ENCODE results near the gene GALNT9.

Gene GALNT9

GRCh38 chr12:132344181-132344580 lies 14.8 kb upstream of the GALNT9 start:
- DNase-seq, result no peak

GRCh38 chr12:132343294-132344004 lies 14.1 kb upstream of the GALNT9 start:
- DNase-seq, result no peak

GRCh38 chr12:132342251-132343227 lies 13.2 kb upstream of the GALNT9 start:
- DNase-seq, result no peak

GRCh38 chr12:132341318-132342050 lies 12.1 kb upstream of the GALNT9 start:
- no peak for DNase-seq

GRCh38 chr12:132340266-132341035 lies 11.1 kb upstream of the GALNT9 start:
- no peak for DNase-seq

- no peak for DNase-seq
Observed at GRCh38 chr12:132339856-132340255, 10.5 kb upstream of the GALNT9 start.

- no peak for DNase-seq
Observed at GRCh38 chr12:132338781-132339180, 9.4 kb upstream of the GALNT9 start.

- no peak for DNase-seq
Observed at GRCh38 chr12:132338311-132338710, 8.9 kb upstream of the GALNT9 start.

- no peak for DNase-seq
Observed at GRCh38 chr12:132337557-132337956, 8.2 kb upstream of the GALNT9 start.

GRCh38 chr12:132336451-132337413 lies 7.3 kb upstream of the GALNT9 start:
- DNase-seq, result no peak

- DNase-seq, result no peak
Observed at GRCh38 chr12:132335179-132335756, 5.9 kb upstream of the GALNT9 start.

- no peak for DNase-seq
Observed at GRCh38 chr12:132333766-132334165, 4.4 kb upstream of the GALNT9 start.

- DNase-seq, result no peak
Observed at GRCh38 chr12:132333273-132333672, 3.9 kb upstream of the GALNT9 start.

GRCh38 chr12:132330549-132330881 lies 1.1 kb upstream of the GALNT9 start:
- DNase-seq, result no peak

- DNase-seq, result no peak
Observed at GRCh38 chr12:132329720-132330548, 545 bp upstream of the GALNT9 start.

GRCh38 chr12:132328282-132329029 lies 933 bp downstream of the GALNT9 start:
- no peak for DNase-seq

- DNase-seq, result peak in 1 of 5 experiments; percentile 29
Observed at GRCh38 chr12:132327336-132328171, 1.8 kb downstream of the GALNT9 start.

GRCh38 chr12:132326646-132327045 lies 2.7 kb downstream of the GALNT9 start:
- no peak for DNase-seq
